Measurements from ENCODE around the gene CENPT. TPM values are rescaled to one million over a fixed set of nuclear protein-coding genes. Genes with fewer than 3 reads are reported as not detected.

The CENPT gene
- total and polyA plus RNA-seq, 2 of the 13 experiments (the other 11 are each of a cell fraction or from before 2014, with no cell fraction given): 40.9 to 43.3 TPM

DNA sequence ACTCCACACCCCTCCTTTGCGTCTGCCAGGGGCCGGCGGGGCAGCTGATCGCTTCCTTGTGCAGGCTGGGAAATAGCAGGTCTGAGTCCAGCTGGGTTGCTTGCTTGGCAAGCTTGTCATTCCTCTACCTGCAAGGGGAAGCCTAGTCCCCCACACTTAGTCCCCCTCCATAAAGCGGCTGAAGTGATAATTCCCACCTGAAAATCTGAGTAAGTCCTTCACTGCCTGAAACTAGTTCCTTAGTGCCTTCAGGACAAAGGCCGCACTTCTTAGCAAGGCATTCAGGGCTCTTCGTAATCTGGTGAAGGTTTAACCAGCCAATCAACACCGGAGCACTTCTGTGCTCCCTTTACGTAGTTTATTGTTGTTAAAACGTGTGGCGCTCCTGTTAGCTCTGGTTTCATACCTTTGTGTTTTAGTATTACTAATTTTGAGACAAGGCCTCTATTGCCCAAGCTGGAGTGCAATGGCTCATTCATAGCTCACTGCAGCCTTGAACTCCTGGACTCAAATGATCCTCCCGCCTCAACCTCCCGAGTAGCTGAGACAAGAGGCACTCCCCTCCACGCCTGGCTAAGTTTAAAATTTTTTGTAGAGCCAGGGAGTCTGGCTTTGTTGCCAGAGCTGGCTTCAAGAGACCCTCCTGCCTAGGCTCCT, 46.4 kb upstream of the CENPT start (continued):
- TF ChIP-seq MAF1 (CRISPR knock-in tag; IDR thresholded peaks at IDR 0.05; ENCODE audit: borderline replicate concordance) (0 out of 2 replicates have a peak, but pooled peaks have one; percentile 1), SOX13 (IDR thresholded peaks at IDR 0.05) (no peak), SOX13 (CRISPR knock-in tag; conservative IDR thresholded peaks at IDR 0.05 in 1 of 2, IDR thresholded peaks at IDR 0.05 in 1 of 2) (no peak), ZNF207 (IDR thresholded peaks at IDR 0.05; ENCODE audit: borderline replicate concordance) (no peak), ZNF468 (CRISPR knock-in tag; IDR thresholded peaks at IDR 0.05) (no peak), FIP1L1 (IDR thresholded peaks at IDR 0.05; ENCODE audit: borderline replicate concordance, insufficient read depth, low read depth, low read length) (no peak), NCOA5 (CRISPR knock-in tag; IDR thresholded peaks at IDR 0.05) (no peak), ZNF720 (CRISPR knock-in tag; IDR thresholded peaks at IDR 0.05) (no peak), YY1 (IDR thresholded peaks at IDR 0.05; ENCODE audit: insufficient read depth, insufficient replicate concordance, low read depth, low read length) (no peak), ELF3 (CRISPR knock-in tag; IDR thresholded peaks at IDR 0.05) (0 out of 2 replicates have a peak, but pooled peaks have one; percentile 0), ZNF17 (CRISPR knock-in tag; IDR thresholded peaks at IDR 0.05) (no peak), ZBTB38 (CRISPR knock-in tag; IDR thresholded peaks at IDR 0.05) (no peak), ZNF660 (CRISPR knock-in tag; IDR thresholded peaks at IDR 0.05; ENCODE audit: borderline replicate concordance, low read depth) (no peak), ZBTB3 (CRISPR knock-in tag; IDR thresholded peaks at IDR 0.05; ENCODE audit: borderline replicate concordance, low read depth) (no peak), ZNF430 (CRISPR knock-in tag; IDR thresholded peaks at IDR 0.05) (no peak), ZBTB42 (CRISPR knock-in tag; IDR thresholded peaks at IDR 0.05) (no peak), ZNF747 (CRISPR knock-in tag; IDR thresholded peaks at IDR 0.05; ENCODE audit: borderline replicate concordance) (no peak), ZNF792 (CRISPR knock-in tag; IDR thresholded peaks at IDR 0.05) (no peak)
- TF ChIP-seq, protein P1, sequence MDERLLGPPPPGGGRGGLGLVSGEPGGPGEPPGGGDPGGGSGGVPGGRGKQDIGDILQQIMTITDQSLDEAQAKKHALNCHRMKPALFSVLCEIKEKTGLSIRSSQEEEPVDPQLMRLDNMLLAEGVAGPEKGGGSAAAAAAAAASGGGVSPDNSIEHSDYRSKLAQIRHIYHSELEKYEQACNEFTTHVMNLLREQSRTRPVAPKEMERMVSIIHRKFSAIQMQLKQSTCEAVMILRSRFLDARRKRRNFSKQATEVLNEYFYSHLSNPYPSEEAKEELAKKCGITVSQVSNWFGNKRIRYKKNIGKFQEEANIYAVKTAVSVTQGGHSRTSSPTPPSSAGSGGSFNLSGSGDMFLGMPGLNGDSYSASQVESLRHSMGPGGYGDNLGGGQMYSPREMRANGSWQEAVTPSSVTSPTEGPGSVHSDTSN (CRISPR knock-in tag; IDR thresholded peaks at IDR 0.05): no peak
- TF ChIP-seq, protein P2, sequence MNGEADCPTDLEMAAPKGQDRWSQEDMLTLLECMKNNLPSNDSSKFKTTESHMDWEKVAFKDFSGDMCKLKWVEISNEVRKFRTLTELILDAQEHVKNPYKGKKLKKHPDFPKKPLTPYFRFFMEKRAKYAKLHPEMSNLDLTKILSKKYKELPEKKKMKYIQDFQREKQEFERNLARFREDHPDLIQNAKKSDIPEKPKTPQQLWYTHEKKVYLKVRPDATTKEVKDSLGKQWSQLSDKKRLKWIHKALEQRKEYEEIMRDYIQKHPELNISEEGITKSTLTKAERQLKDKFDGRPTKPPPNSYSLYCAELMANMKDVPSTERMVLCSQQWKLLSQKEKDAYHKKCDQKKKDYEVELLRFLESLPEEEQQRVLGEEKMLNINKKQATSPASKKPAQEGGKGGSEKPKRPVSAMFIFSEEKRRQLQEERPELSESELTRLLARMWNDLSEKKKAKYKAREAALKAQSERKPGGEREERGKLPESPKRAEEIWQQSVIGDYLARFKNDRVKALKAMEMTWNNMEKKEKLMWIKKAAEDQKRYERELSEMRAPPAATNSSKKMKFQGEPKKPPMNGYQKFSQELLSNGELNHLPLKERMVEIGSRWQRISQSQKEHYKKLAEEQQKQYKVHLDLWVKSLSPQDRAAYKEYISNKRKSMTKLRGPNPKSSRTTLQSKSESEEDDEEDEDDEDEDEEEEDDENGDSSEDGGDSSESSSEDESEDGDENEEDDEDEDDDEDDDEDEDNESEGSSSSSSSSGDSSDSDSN (CRISPR knock-in tag; IDR thresholded peaks at IDR 0.05): 0 out of 2 replicates have a peak, but pooled peaks have one; percentile 15
- TF ChIP-seq, protein P3, sequence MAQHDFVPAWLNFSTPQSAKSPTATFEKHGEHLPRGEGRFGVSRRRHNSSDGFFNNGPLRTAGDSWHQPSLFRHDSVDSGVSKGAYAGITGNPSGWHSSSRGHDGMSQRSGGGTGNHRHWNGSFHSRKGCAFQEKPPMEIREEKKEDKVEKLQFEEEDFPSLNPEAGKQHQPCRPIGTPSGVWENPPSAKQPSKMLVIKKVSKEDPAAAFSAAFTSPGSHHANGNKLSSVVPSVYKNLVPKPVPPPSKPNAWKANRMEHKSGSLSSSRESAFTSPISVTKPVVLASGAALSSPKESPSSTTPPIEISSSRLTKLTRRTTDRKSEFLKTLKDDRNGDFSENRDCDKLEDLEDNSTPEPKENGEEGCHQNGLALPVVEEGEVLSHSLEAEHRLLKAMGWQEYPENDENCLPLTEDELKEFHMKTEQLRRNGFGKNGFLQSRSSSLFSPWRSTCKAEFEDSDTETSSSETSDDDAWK (CRISPR knock-in tag; IDR thresholded peaks at IDR 0.05): no peak
- TF ChIP-seq, protein P4, sequence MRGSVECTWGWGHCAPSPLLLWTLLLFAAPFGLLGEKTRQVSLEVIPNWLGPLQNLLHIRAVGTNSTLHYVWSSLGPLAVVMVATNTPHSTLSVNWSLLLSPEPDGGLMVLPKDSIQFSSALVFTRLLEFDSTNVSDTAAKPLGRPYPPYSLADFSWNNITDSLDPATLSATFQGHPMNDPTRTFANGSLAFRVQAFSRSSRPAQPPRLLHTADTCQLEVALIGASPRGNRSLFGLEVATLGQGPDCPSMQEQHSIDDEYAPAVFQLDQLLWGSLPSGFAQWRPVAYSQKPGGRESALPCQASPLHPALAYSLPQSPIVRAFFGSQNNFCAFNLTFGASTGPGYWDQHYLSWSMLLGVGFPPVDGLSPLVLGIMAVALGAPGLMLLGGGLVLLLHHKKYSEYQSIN (CRISPR knock-in tag; IDR thresholded peaks at IDR 0.05; ENCODE audit: borderline replicate concordance): no peak
- TF ChIP-seq, protein P5, sequence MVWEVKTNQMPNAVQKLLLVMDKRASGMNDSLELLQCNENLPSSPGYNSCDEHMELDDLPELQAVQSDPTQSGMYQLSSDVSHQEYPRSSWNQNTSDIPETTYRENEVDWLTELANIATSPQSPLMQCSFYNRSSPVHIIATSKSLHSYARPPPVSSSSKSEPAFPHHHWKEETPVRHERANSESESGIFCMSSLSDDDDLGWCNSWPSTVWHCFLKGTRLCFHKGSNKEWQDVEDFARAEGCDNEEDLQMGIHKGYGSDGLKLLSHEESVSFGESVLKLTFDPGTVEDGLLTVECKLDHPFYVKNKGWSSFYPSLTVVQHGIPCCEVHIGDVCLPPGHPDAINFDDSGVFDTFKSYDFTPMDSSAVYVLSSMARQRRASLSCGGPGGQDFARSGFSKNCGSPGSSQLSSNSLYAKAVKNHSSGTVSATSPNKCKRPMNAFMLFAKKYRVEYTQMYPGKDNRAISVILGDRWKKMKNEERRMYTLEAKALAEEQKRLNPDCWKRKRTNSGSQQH (CRISPR knock-in tag; IDR thresholded peaks at IDR 0.05; ENCODE audit: low read depth): no peak
